NCI-H446 treated with DMSO at 0.1 percent for 48 hours (cell line): ENCODE data around the gene ZNF426.

Experiments used
- DNase-seq: peaks from one replicate; lab custom pipeline; 2025; lab: John Stamatoyannopoulos, UW

The ZNF426 gene

GRCh38 chr19:9498183-9498902, 40.1 kb downstream of the ZNF426 start, which contains the start of gene ZNF560:
Gene ZNF560, minus strand, starts transcription at chr19:9498616. Its CDS starts 23,303 bp downstream, at chr19:9475313.
- no peak for DNase-seq

- no peak for DNase-seq
Observed at GRCh38 chr19:9494096-9494495, 44.3 kb downstream of the ZNF426 start.

GRCh38 chr19:9487016-9487415, 51.4 kb downstream of the ZNF426 start:
- DNase-seq: no peak

- no peak for DNase-seq
Observed at GRCh38 chr19:9485140-9485539, 53.3 kb downstream of the ZNF426 start.

- no peak for DNase-seq
Observed at GRCh38 chr19:9474975-9475374, 63.5 kb downstream of the ZNF426 start.
